ENCODE measurements around the gene GALNT16.
"Not testable (repeated sequence)": the region's sequence is repeated elsewhere in the genome, so short reads cannot be mapped to it uniquely, and the experiment has no call there.

Gene GALNT16

DNA sequence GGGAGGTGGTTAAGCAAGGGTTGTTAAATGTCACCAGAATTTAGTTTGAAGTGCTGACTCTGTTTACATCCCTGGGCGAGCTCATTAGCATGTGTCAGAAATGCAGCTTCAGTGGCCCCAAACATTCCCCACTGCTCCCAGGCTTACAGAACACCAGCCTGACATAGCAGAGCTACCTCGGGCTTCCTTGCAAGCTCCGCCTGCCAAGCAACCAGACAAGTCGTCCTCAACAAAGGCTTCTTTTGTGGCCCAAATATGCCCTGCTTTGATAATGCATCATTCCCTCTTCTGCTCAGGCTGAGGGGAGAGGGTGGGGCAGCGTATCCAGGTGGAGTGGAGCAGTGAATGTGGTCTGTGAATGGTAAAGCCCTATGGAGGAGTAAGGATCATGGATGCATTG, 110.1 kb downstream of the GALNT16 start:
- DNase-seq, result no peak

DNA sequence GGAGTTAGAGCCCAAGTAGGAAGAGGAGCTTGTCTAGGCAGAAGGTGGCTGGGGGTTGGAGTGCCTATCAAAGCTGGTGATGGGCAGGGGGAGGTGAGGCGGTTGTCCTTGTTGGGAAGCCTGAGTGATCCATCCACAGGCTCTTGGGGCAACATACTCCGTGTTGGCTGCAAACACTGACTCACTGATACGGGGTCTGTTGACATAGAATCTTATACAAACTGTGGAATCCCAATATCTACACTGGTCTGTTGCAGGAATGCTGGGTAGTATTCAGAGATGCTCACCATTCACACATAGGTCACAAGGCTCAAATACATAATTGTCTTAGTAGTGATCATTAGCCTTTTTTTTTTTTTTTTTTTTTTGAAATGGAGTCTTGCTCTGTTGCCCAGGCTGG, 112.2 kb downstream of the GALNT16 start:
- no peak for DNase-seq

DNA sequence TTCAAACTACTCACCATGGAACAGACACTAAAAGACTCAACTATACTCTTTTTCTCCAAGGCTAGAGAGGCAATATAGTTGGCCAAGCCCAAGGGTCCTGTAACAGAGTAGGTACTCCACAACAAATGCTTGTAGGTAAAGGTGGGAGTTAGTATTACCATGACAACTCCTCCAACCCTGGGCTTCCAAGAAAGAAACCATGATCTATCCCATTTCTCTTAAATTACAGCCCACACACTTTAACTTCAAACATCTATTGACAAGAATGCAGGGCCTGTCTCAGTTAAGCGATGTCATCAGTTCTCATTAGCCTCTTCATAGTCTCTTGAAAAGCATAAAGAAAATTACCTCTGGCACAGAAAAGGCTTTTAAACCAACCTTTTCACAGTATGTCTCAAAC, 113.1 kb downstream of the GALNT16 start:
- DNase-seq, result no peak

DNA sequence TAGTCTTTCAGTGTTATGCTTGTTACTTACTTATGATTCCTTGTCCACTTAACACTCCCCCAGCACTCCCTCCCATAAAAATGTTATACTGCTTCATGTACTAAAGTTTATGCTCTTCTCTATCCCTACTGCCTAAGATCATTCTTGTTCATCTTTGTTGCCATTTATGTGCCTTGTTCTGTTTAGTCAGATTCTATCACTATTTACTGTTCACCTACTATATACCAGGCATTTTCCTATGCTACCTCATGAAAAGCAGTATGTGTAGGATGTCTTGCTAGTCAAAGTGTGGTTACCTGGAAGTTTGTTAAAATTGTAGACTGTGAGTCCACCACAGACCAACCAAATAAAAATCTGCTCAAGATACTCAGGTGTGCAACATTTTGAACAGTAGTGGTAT, 114.3 kb downstream of the GALNT16 start:
- no peak for DNase-seq

DNA sequence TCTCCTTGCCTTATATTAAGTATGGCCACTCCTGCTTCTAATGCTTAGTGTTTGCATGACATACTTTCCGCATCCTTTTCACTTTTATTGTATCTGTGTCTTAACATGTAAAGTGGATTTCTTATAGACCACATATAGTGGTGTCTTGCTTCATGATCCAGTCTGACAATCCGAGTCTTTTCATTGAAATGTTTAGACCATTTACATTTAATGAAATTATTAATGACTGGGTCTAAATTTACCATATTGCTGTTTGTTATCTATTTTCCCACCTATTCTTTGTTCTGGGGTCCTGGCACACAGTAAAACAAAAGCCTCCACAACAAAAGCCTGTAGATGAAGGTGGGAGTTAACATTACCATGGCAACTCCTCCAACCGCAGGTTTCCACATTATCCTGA, 115.2 kb downstream of the GALNT16 start:
- DNase-seq, result no peak

DNA sequence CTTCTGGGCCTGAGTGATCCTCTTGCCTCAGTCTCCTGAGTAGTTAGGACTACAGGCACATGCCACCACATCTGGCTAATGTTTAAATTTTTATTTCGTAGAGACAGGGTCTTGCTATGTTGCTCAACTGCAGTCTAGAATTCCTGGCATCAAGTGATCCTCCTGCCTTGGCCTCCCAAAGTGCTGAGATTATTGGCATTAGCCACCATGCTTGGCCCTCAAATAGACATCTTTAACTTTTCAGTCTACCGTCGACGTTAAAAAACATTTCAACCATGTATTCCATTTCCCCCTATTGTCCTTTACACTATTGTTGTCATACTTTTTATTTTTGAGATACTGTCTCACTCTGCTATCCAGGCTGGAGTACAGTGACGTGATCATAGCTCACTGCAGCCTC, 115.8 kb downstream of the GALNT16 start:
- no peak for DNase-seq

DNA sequence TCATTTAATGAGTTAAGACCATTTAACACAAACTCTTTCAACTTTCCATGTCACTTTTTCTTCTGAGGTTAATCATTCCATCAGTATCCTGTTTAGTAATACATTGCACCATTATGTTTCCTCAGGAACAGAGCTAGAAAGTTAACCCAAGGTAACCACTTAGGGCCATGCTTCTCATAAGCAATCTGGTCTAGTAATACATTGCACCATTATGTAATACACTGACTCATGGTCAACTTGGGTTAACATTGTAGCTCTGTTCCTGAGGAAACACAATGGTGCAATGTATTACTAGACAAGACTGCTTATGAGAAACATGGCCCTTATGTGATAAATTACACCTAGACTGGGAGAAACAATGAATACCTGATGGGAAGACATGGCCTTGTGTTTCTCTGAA, 116.5 kb downstream of the GALNT16 start:
- no peak for DNase-seq

DNA sequence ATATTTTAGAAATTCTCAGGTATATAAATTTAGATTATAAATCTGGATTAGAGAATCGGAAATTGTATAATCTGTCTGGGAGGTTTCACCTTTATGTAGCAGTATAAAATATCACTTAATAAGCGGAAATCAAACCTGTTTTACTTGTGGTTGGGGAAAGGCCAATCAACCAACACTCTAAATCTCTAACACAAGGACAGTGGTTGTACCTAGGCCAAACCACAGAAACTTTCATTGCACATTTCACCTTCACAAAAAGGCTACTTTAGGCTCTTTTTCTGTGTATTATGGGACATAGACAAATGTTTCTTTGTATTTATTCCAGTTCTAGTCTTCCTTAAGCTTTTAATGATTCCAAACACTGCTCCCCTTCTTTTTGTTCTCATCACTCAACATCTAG, 118.3 kb downstream of the GALNT16 start:
- no peak for DNase-seq

DNA sequence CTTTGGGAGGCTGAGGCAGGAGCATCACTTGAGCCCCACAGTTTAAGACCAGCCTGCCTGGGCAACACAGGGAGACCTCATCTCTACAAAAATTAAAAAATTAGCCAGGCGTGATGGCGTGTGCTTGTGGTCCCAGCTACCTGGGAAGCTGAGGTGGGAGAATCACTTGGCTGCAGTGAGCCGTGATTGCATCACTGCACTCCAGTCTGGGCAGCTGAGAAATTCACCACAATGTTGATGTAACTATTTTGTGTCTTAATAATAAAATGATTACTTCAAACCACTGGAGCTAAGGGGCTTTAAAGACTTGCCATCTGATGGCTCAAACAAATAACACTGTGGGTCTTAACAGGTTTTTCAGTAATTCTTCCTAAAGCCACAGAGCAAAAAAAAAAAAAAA, 127.4 kb downstream of the GALNT16 start:
- DNase-seq, result no peak

DNA sequence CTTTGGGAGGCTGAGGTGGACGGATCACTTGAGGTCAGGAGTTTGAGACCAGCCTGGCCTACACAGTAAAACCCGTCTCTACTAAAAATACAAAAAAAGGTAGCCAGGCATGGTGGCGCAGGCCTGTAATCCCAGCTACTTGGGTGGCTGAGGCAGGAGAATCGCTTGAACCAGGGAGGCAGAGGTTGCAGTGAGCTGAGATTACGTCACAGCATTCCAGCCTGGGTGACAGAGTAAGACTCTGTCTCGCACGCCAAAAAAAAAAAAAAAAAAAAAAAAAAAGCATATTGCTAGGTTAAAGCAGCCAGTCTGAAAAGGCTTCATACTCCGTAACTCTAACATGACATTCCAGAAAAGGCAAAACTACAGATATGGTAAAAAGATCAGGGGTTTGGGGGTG, 131.4 kb downstream of the GALNT16 start:
- DNase-seq, result not testable (repeated sequence)

DNA sequence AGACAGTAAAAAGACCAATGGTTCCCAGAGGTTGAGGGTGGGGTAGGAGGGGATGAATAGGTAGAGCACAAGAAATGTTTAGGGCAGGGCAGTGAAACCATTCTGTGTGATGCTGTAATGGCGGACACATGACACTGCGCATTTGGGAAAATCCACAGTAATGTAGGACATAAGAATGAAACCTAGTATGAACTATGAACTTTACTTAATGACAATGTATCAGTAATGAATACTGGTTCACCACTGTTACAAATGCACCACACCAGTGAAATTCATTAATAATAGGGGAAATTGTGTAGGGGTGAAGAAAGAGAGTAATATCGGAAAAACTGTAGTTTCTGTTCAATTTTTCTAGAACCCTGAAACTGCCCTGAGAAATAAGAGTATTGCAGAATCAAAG, 132.5 kb downstream of the GALNT16 start:
- no peak for DNase-seq

DNA sequence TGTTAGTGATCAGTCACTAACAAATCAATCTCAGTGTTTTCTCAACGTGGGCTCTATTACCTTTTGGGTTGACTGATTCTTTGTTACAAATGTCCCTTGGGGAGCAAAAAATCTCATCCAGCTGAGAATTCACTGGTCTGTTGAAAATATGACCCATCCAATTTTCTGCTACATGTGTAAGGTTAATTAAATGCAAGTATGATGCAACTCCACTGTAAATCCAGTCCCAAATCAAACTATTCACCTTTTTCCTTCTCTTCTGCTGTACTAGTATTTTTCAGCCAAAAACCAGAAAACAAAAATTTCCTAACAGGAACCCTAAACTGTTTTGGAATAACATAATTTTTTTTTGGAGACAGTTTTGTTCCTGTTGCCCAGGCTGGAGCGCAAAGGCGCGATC, 136.0 kb downstream of the GALNT16 start:
- DNase-seq, result no peak

DNA sequence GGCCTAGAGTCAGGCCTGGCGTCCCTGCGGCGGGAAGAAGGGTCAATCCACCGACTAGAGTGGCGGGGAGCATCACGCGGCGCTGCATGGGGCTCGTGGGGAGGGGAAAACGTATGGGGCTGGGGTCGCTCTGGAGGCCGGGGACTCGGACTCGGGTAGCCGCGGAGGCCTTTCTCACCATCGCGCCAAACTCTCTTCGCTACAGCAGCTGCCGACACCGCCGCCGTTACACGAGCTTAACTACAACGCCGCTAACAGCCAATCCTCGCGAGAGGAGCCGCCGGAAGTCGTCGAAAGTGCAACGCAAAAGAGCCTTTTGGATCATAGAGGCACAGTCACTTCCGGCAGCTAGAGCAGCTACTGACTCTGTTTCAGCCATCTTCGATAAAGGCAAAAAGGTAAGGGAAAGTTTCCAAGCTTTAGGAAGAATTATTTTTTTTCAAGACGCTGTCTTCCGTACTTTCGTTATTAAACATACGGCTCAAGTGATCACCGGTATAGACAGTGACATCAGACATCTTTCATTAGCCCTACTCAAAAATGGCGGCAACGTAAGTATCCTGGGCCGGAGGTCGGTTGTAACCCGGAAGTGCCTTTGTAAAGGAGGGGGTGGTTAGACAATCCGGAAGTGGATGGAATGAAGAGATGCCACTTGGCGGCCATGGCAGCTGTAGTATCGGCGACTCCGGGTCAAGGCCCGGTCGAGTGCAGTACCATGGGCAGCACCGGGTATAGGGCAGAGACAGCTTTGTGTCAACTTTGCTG, 138.3 kb downstream of the GALNT16 start, which contains the start of the genes ERH and SLC39A9:
Gene ERH (minus strand): TSS at position 247 of the 765 bp plus-strand sequence. CDS start 66 bp downstream, at position 181.
Gene SLC39A9 (plus strand): TSS at position 640 of the 765 bp plus-strand sequence. CDS start 678 bp downstream, outside the sequence.
- peak; percentile 98 to 100 for DNase-seq

DNA sequence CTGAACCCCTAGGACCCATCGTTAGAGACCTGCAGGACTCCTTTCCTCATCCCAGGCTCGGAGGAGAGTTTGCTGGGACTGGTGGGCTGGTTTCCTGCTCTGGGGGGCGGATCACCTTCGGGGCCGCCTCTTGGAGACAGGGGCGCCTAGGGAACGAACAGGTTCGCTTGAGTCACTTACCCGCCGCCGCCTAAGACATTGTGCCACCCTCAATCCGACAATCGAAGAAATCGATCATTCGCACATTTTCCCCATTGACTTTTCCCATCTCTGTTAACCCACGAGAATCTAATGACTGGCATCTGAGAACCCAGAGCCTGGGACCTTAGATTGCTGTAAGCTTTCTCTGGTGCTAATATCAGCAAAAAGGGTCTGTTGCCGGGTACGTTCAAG, 138.9 kb downstream of the GALNT16 start:
- DNase-seq, result no peak

DNA sequence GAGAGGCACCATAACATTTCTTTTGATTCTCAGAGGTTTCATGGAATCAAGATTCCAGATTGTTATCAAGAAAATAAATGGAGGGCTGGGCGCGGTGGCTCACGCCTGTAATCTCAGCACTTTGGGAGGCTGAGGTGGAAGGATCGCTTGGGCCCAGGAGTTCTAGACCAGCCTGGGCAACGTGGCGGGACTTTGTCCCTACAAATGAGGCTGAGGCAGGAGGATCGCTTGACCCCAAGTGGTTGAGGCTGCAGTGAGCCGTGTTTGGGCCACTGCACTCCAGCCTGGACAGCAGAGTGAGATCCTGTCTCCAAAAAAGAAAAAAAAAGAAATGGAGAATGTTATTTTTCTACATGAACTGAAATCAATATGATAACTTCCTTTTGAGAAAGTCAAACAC, 139.8 kb downstream of the GALNT16 start:
- DNase-seq, result no peak

DNA sequence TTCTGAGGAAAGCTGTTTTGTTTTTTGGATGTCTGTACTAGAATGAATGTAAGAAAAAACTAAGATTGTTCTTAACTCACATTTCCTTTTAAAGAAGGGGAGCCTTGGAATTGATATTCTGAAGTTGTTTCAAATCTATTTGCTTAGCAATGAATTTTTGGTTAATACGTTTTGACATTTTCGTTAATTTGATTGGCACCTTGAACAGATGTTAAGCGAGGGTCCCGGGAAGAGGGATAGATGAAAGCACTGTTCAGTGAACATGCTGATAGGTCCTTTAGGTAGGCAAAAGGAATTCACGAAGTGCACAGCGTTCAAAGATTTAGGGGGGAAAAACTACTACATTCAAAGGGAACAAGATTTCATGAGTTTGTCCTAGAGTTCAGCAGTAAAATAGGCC, 140.2 kb downstream of the GALNT16 start:
- DNase-seq, result no peak

DNA sequence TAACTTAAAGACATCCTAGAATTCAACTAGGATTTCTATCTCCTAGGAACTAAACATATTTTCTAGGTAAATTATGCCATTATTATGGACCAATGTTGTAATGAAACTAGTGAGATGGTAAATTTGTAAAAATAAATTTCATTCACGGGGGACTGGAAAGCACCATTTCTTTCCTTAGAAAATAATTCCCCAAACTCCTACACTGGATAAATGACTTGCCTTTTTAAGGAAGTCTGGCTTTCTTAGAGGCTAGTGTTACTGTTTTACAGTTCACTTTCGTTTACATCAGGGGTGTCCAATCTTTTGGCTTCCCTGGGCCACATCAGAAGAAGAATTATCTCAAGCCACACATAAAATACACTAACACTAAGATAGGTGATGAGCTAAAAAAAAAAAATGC, 141.9 kb downstream of the GALNT16 start:
- DNase-seq, result no peak

DNA sequence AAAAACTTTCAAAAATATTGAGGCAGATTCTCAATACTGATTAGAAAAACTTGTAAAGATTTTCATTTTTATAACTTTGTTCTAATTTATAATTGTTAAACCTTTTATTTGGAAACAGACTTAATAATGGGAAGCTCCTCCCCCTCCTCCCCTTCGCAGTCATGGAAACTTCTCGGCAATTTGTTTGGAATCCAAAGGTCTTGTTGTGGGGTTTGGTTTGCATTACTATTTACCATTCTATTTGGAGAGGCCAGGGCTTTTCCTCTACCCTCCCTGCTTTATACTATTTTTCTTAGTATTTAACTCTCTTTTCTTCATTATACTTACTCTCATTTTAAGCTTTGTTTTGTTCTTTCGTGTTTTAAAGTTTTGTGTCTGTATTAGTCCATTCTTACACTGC, 144.5 kb downstream of the GALNT16 start:
- no peak for DNase-seq

DNA sequence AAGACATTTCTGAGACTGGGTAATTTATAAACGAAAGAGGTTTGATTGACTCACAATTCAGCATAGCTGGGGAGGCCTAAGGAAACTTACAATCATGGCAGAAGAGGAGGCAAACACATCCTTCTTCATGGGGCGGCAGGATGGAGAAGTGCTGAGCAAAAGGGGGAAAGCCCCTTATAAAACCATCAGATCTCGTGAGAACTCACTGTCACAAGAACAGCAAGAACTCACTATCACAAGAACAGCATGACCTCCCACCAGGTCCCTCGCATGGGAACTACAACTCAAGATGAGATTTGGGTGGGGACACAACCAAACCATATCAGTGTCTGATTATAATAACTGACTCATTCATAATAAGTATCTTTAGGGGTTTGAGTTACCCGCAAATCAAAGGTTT, 144.9 kb downstream of the GALNT16 start:
- no peak for DNase-seq

DNA sequence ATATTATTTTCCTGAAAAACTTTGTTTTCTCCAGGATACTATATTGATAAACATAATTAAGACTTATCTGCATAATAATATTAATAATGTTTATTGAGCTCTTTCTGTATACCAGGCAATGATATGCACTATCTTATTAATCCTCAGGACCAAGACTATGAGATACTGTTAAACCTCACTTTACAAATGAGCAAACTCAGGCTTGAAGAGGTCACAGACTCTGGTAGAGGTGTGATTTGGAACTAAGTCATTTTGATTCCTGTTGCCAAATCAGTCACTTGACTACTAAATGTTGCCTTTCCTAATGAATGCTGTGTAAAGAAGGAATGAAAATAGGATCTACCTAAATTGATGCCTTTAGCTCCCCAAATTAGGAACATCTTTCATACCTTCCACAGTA, 145.8 kb downstream of the GALNT16 start:
- DNase-seq, result no peak

Measured in NCI-H524 (cell line).